Activated T-cell treated with anti-CD3 and anti-CD28 coated beads, Interleukin-2, amount 50 U/mL, for 4 hours (primary cell): Measurements from ENCODE around the gene PPIC. TPM values are rescaled to one million over a fixed set of nuclear protein-coding genes. Genes with fewer than 3 reads are reported as not detected.

ENCODE experiments used
- ATAC-seq, 2 donors: fragments of 200-7000 bp; cut with Tn5 transposase; one replicate each; pipeline ENCODE4 v1.10.0; 2021
- DNase-seq: peaks from one replicate; pipeline ENCODE4 v3.0.0-alpha.2; 2020
- H3K27me3 Mint-ChIP-seq: one replicate; pipeline ENCODE4 v1.8.0; 2021; ENCODE audit warnings: low read depth, mixed read lengths
- H3K36me3 Mint-ChIP-seq: one replicate; pipeline ENCODE4 v1.8.0; 2022; ENCODE audit warnings: mixed read lengths; ENCODE audit not compliant: insufficient read depth
- H3K4me1 Mint-ChIP-seq: one replicate; pipeline ENCODE4 v1.8.0; 2021; ENCODE audit warnings: low read depth, mixed read lengths
- H3K4me3 Mint-ChIP-seq: one replicate; pipeline ENCODE4 v1.8.0; 2021; ENCODE audit warnings: mild to moderate bottlenecking, moderate library complexity, mixed read lengths
- H3K9me3 Mint-ChIP-seq: one replicate; pipeline ENCODE4 v1.8.0; 2021; ENCODE audit warnings: mixed read lengths
- total RNA-seq, 3 donors: library from RNA; stranded (reverse); gene quantifications; one replicate each; pipeline ENCODE4 v1.2.1, GENCODE V29; 2021

PPIC gene
- total RNA-seq, 3 donors from 2014 or later = 0.18 TPM; not detected in 2

GRCh38 chr5:123039673-123040072 is 3.1 kb upstream of the PPIC start:
- ATAC-seq = no peak
- no peaks in the 10 kb centered on the region for H3K36me3 Mint-ChIP-seq
- peaks cover 48% of the 10 kb centered on the region for H3K27me3 Mint-ChIP-seq
- H3K4me1 Mint-ChIP-seq = peaks cover 12% of the 10 kb centered on the region
- no peak for DNase-seq
- H3K9me3 Mint-ChIP-seq = no peaks in the 10 kb centered on the region
- H3K4me3 Mint-ChIP-seq = no peak overlapping the region

- H3K4me1 Mint-ChIP-seq = peaks cover 12% of the 10 kb centered on the region
- H3K27me3 Mint-ChIP-seq = peaks cover 55% of the 10 kb centered on the region
- DNase-seq = no peak
- no peak for ATAC-seq
- no peaks in the 10 kb centered on the region for H3K36me3 Mint-ChIP-seq
- H3K9me3 Mint-ChIP-seq = no peaks in the 10 kb centered on the region
- no peak overlapping the region for H3K4me3 Mint-ChIP-seq
Observed at GRCh38 chr5:123037104-123037418, 536 bp upstream of the PPIC start.

GRCh38 chr5:123035918-123036390 is 571 bp downstream of the PPIC start:
- Mint-ChIP-seq H3K4me3 (peak overlapping the region; percentile 35), H3K27me3 (peaks cover 66% of the 10 kb centered on the region), H3K9me3 (no peaks in the 10 kb centered on the region), H3K4me1 (peaks cover 12% of the 10 kb centered on the region), H3K36me3 (no peaks in the 10 kb centered on the region)
- DNase-seq (no peak), ATAC-seq (peak; percentile 11 to 46)

GRCh38 chr5:123035360-123035917 is 1.1 kb downstream of the PPIC start:
- ATAC-seq (peak; percentile 17 to 23), DNase-seq (no peak)
- H3K4me3 Mint-ChIP-seq = peak overlapping the region; percentile 37
- no peaks in the 10 kb centered on the region for H3K9me3 Mint-ChIP-seq
- H3K4me1 Mint-ChIP-seq = peaks cover 12% of the 10 kb centered on the region
- H3K36me3 Mint-ChIP-seq = no peaks in the 10 kb centered on the region
- H3K27me3 Mint-ChIP-seq = peaks cover 71% of the 10 kb centered on the region

- ATAC-seq (no peak), DNase-seq (no peak)
- H3K27me3 Mint-ChIP-seq = peaks cover 64% of the 10 kb centered on the region
- peaks cover 12% of the 10 kb centered on the region for H3K4me1 Mint-ChIP-seq
- no peak overlapping the region for H3K4me3 Mint-ChIP-seq
- no peaks in the 10 kb centered on the region for H3K36me3 Mint-ChIP-seq
- H3K9me3 Mint-ChIP-seq = no peaks in the 10 kb centered on the region
Observed at GRCh38 chr5:123033157-123033671, 3.3 kb downstream of the PPIC start.

- H3K4me1 Mint-ChIP-seq = no peaks in the 10 kb centered on the region
Observed at GRCh38 chr5:123028222-123028621, 8.3 kb downstream of the PPIC start.

GRCh38 chr5:123014689-123015088 is 21.8 kb downstream of the PPIC start:
- DNase-seq (no peak), ATAC-seq (no peak)
- no peaks in the 10 kb centered on the region for H3K36me3 Mint-ChIP-seq
- H3K27me3 Mint-ChIP-seq = no peaks in the 10 kb centered on the region
- no peaks in the 10 kb centered on the region for H3K4me1 Mint-ChIP-seq
- H3K4me3 Mint-ChIP-seq = no peak overlapping the region
- H3K9me3 Mint-ChIP-seq = no peaks in the 10 kb centered on the region

More at GRCh38 chr5:123028222-123028621, 8.3 kb downstream of the PPIC start:
- Mint-ChIP-seq H3K9me3 (no peaks in the 10 kb centered on the region), H3K36me3 (no peaks in the 10 kb centered on the region), H3K27me3 (peaks cover 32% of the 10 kb centered on the region), H3K4me3 (no peak overlapping the region)
- DNase-seq (no peak), ATAC-seq (no peak)

- H3K36me3 Mint-ChIP-seq = peaks cover 5% of the 10 kb centered on the region
- DNase-seq (no peak), ATAC-seq (no peak)
- H3K27me3 Mint-ChIP-seq = no peaks in the 10 kb centered on the region
- H3K9me3 Mint-ChIP-seq = no peaks in the 10 kb centered on the region
- no peaks in the 10 kb centered on the region for H3K4me1 Mint-ChIP-seq
- H3K4me3 Mint-ChIP-seq = no peak overlapping the region
Observed at GRCh38 chr5:123012321-123012720, 24.2 kb downstream of the PPIC start.

GRCh38 chr5:123007754-123008153 is 28.8 kb downstream of the PPIC start:
- Mint-ChIP-seq H3K4me1 (no peaks in the 10 kb centered on the region), H3K4me3 (no peak overlapping the region), H3K9me3 (no peaks in the 10 kb centered on the region), H3K27me3 (no peaks in the 10 kb centered on the region), H3K36me3 (peaks cover 5% of the 10 kb centered on the region)
- no peak for DNase-seq
- no peak for ATAC-seq

GRCh38 chr5:123007182-123007581 is 29.3 kb downstream of the PPIC start:
- peaks cover 5% of the 10 kb centered on the region for H3K36me3 Mint-ChIP-seq
- DNase-seq = no peak
- no peaks in the 10 kb centered on the region for H3K9me3 Mint-ChIP-seq

GRCh38 chr5:123001808-123002207 is 34.7 kb downstream of the PPIC start:
- Mint-ChIP-seq H3K9me3 (no peaks in the 10 kb centered on the region), H3K4me1 (no peaks in the 10 kb centered on the region), H3K27me3 (no peaks in the 10 kb centered on the region), H3K4me3 (no peak overlapping the region), H3K36me3 (no peaks in the 10 kb centered on the region)
- DNase-seq = no peak
- ATAC-seq = no peak

More at GRCh38 chr5:123007182-123007581, 29.3 kb downstream of the PPIC start:
- ATAC-seq = no peak
- H3K27me3 Mint-ChIP-seq = no peaks in the 10 kb centered on the region
- H3K4me1 Mint-ChIP-seq = no peaks in the 10 kb centered on the region
- no peak overlapping the region for H3K4me3 Mint-ChIP-seq

- no peaks in the 10 kb centered on the region for H3K9me3 Mint-ChIP-seq
- ATAC-seq (no peak), DNase-seq (no peak)
- no peaks in the 10 kb centered on the region for H3K27me3 Mint-ChIP-seq
- no peak overlapping the region for H3K4me3 Mint-ChIP-seq
- no peaks in the 10 kb centered on the region for H3K4me1 Mint-ChIP-seq
- H3K36me3 Mint-ChIP-seq = no peaks in the 10 kb centered on the region
Observed at GRCh38 chr5:123000731-123001130, 35.8 kb downstream of the PPIC start.

- no peak for DNase-seq
- H3K4me3 Mint-ChIP-seq = no peak overlapping the region
- H3K9me3 Mint-ChIP-seq = no peaks in the 10 kb centered on the region
- H3K4me1 Mint-ChIP-seq = no peaks in the 10 kb centered on the region
- H3K27me3 Mint-ChIP-seq = no peaks in the 10 kb centered on the region
- no peaks in the 10 kb centered on the region for H3K36me3 Mint-ChIP-seq
- ATAC-seq = no peak
Observed at GRCh38 chr5:122999947-123000563, 36.5 kb downstream of the PPIC start.

GRCh38 chr5:122997294-122997693 is 39.2 kb downstream of the PPIC start:
- Mint-ChIP-seq H3K4me3 (no peak overlapping the region), H3K4me1 (no peaks in the 10 kb centered on the region)
- no peak for ATAC-seq

GRCh38 chr5:122996091-122996490 is 40.4 kb downstream of the PPIC start:
- Mint-ChIP-seq H3K27me3 (no peaks in the 10 kb centered on the region), H3K36me3 (no peaks in the 10 kb centered on the region)

More at GRCh38 chr5:122997294-122997693, 39.2 kb downstream of the PPIC start:
- H3K36me3 Mint-ChIP-seq = no peaks in the 10 kb centered on the region
- H3K27me3 Mint-ChIP-seq = no peaks in the 10 kb centered on the region
- DNase-seq = no peak
- H3K9me3 Mint-ChIP-seq = no peaks in the 10 kb centered on the region

More at GRCh38 chr5:122996091-122996490, 40.4 kb downstream of the PPIC start:
- H3K4me3 Mint-ChIP-seq = no peak overlapping the region
- no peaks in the 10 kb centered on the region for H3K4me1 Mint-ChIP-seq
- ATAC-seq = no peak
- DNase-seq = no peak
- H3K9me3 Mint-ChIP-seq = no peaks in the 10 kb centered on the region
